Measurements from ENCODE around the gene SERINC3.

DNA sequence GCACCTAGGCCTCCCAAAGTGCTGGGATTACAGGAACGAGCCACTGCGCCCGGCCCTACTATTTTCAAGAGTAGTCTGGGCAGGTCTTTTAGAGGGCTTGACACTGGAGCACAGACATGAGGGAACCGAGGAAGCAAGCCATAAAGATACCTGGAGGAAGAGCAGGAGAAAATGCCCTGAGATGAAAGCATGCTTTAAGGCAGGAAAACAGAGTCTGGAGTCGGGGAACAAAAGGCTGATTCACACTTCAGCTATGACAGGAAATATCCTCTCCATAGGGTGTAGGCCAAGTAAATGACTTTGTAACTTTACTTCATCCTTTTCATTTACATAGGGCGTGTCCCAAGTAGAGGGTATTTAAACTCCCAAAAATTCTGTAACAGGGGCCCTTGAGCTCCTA lies 4.3 kb upstream of the SERINC3 start:
- TF ChIP-seq SUZ12 (IDR thresholded peaks at IDR 0.05; ENCODE audit: low read depth, low read length) (no peak), ADNP (CRISPR knock-in tag; IDR thresholded peaks at IDR 0.05) (no peak)
- TF ChIP-seq, protein P1, sequence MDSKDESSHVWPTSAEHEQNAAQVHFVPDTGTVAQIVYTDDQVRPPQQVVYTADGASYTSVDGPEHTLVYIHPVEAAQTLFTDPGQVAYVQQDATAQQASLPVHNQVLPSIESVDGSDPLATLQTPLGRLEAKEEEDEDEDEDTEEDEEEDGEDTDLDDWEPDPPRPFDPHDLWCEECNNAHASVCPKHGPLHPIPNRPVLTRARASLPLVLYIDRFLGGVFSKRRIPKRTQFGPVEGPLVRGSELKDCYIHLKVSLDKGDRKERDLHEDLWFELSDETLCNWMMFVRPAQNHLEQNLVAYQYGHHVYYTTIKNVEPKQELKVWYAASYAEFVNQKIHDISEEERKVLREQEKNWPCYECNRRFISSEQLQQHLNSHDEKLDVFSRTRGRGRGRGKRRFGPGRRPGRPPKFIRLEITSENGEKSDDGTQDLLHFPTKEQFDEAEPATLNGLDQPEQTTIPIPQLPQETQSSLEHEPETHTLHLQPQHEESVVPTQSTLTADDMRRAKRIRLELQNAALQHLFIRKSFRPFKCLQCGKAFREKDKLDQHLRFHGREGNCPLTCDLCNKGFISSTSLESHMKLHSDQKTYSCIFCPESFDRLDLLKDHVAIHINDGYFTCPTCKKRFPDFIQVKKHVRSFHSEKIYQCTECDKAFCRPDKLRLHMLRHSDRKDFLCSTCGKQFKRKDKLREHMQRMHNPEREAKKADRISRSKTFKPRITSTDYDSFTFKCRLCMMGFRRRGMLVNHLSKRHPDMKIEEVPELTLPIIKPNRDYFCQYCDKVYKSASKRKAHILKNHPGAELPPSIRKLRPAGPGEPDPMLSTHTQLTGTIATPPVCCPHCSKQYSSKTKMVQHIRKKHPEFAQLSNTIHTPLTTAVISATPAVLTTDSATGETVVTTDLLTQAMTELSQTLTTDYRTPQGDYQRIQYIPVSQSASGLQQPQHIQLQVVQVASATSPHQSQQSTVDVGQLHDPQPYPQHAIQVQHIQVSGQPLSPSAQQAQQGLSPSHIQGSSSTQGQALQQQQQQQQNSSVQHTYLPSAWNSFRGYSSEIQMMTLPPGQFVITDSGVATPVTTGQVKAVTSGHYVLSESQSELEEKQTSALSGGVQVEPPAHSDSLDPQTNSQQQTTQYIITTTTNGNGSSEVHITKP (CRISPR knock-in tag; IDR thresholded peaks at IDR 0.05; ENCODE audit: low read depth) = no peak
